A549 (cell line): ENCODE results near the gene FUCA1.

Source experiments
- CHD2 ChIP-seq: fragments of 150-350 bp; IDR thresholded peaks from 2 replicates; pipeline ENCODE4 v1.6.1; 2014; ENCODE audit warnings: low read length; ENCODE audit not compliant: partially characterized antibody
- EP300 ChIP-seq, 2 experiments: fragments of >200 bp; sonication (Bioruptor Twin); formaldehyde crosslinking; IDR thresholded peaks; 2 replicates in 1 of 2; 3 replicates in 1 of 2; pipeline ENCODE4 v1.6.1; 2016 to 2017
- FOSB ChIP-seq: fragments of 250-450 bp; sonication (Bioruptor Pico); IDR thresholded peaks from 2 replicates; pipeline ENCODE4 v1.5.0; 2020; ENCODE audit warnings: mild to moderate bottlenecking, moderate library complexity
- GATA3 ChIP-seq: IDR thresholded peaks from 2 replicates; pipeline ENCODE4 v1.6.1; 2012; ENCODE audit warnings: borderline replicate concordance
- MAZ ChIP-seq: fragments of 150-350 bp; IDR thresholded peaks from 2 replicates; pipeline ENCODE4 v1.6.1; 2014; ENCODE audit warnings: antibody characterized with exemption, low read depth, low read length, borderline replicate concordance
- POLR2A ChIP-seq: IDR thresholded peaks from 2 replicates; pipeline ENCODE4 v1.6.1; 2012; ENCODE audit warnings: mild to moderate bottlenecking, low read length
- RAD21 ChIP-seq, 2 experiments: fragments of >200 bp in 1 of 2; sonication (Bioruptor Twin) in 1 of 2; formaldehyde crosslinking in 1 of 2; IDR thresholded peaks in 1 of 2; conservative IDR thresholded peaks in 1 of 2; 2 replicates in 1 of 2; 3 replicates in 1 of 2; pipeline ENCODE4 v1.6.1; 2012 to 2018; ENCODE audit warnings: inconsistent platforms in 1 of 2
- SMC3 ChIP-seq: fragments of >200 bp; sonication (Bioruptor Twin); formaldehyde crosslinking; IDR thresholded peaks from 3 replicates; pipeline ENCODE4 v1.6.1; 2018; ENCODE audit warnings: inconsistent platforms
- TF ChIP-seq, protein P1 (sequence below): fragments of >200 bp; sonication (Bioruptor Twin); formaldehyde crosslinking; IDR thresholded peaks from 3 replicates; pipeline ENCODE4 v1.5.1; 2016
- TF ChIP-seq, protein P2 (sequence below): fragments of 450-650 bp; IDR thresholded peaks from 2 replicates; pipeline ENCODE4 v1.6.1; 2014; ENCODE audit warnings: antibody characterized with exemption
- TF ChIP-seq, protein P3 (sequence below): fragments of 250-450 bp; sonication (Bioruptor Pico); IDR thresholded peaks from 2 replicates; pipeline ENCODE4 v1.5.0; 2021; ENCODE audit warnings: mild to moderate bottlenecking, moderate library complexity, borderline replicate concordance
- TF ChIP-seq, protein P4 (sequence below): IDR thresholded peaks from 2 replicates; pipeline ENCODE4 v1.6.1; 2012

DNA sequence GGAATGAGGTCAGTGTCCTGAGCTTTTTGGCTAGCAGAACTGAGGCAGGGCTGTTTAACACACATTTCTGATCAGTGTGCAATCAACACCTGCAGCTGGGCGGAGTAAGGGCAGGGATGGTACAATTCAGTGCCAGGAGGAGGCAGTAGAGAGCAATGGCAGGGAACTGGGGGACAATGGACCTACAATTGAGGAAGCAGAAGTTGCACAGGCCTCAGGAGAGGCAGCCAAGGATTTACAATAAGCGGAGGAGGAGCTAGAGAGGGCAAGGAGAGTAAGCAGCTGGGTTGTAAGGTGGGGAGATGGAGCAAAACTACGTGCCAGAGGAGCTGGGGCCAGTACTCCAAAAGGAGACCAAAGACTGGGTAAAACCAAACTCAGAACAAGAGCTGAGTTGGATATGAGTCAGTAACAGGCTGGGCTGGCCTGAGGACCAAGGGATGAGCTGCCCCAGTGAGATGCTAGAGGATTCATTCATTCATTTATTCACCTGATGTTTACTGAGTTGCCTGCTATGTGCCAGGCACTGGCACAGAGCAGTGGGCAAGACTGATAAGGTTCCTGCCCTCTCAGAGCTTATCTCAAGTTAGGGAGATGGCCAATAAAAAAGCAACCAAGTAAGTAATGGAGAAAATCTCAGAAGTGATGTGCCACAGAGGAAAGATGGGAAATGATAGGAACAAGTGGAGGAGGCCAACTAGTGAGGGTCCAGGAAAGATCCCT lies 57.1 kb downstream of the FUCA1 start:
- TF ChIP-seq MAZ (no peak), CHD2 (no peak), POLR2A (no peak), SMC3 (no peak; the same call in 2 of the 3 replicates), RAD21 (conservative IDR thresholded peaks at IDR 0.05 in 1 of 2, IDR thresholded peaks at IDR 0.05 in 1 of 2) (peak; percentile 18 to 36; a peak in 3 of 5 replicates), EP300 (IDR thresholded peaks at IDR 0.05) (no peak), FOSB (CRISPR knock-in tag) (no peak), GATA3 (no peak)
- TF ChIP-seq, protein P1, sequence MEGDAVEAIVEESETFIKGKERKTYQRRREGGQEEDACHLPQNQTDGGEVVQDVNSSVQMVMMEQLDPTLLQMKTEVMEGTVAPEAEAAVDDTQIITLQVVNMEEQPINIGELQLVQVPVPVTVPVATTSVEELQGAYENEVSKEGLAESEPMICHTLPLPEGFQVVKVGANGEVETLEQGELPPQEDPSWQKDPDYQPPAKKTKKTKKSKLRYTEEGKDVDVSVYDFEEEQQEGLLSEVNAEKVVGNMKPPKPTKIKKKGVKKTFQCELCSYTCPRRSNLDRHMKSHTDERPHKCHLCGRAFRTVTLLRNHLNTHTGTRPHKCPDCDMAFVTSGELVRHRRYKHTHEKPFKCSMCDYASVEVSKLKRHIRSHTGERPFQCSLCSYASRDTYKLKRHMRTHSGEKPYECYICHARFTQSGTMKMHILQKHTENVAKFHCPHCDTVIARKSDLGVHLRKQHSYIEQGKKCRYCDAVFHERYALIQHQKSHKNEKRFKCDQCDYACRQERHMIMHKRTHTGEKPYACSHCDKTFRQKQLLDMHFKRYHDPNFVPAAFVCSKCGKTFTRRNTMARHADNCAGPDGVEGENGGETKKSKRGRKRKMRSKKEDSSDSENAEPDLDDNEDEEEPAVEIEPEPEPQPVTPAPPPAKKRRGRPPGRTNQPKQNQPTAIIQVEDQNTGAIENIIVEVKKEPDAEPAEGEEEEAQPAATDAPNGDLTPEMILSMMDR, result peak; percentile 35; the same call in 2 of the 3 replicates
- TF ChIP-seq, protein P2, sequence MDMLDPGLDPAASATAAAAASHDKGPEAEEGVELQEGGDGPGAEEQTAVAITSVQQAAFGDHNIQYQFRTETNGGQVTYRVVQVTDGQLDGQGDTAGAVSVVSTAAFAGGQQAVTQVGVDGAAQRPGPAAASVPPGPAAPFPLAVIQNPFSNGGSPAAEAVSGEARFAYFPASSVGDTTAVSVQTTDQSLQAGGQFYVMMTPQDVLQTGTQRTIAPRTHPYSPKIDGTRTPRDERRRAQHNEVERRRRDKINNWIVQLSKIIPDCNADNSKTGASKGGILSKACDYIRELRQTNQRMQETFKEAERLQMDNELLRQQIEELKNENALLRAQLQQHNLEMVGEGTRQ, result no peak
- TF ChIP-seq, protein P3, sequence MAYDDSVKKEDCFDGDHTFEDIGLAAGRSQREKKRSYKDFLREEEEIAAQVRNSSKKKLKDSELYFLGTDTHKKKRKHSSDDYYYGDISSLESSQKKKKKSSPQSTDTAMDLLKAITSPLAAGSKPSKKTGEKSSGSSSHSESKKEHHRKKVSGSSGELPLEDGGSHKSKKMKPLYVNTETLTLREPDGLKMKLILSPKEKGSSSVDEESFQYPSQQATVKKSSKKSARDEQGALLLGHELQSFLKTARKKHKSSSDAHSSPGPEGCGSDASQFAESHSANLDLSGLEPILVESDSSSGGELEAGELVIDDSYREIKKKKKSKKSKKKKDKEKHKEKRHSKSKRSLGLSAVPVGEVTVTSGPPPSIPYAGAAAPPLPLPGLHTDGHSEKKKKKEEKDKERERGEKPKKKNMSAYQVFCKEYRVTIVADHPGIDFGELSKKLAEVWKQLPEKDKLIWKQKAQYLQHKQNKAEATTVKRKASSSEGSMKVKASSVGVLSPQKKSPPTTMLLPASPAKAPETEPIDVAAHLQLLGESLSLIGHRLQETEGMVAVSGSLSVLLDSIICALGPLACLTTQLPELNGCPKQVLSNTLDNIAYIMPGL (CRISPR knock-in tag), result no peak
- TF ChIP-seq, protein P4, sequence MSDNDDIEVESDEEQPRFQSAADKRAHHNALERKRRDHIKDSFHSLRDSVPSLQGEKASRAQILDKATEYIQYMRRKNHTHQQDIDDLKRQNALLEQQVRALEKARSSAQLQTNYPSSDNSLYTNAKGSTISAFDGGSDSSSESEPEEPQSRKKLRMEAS, result no peak
